Stimulated activated naive B cell treated with anti-CD40 and anti-IgM and Interleukin-4, amounts not matched to agents 10 μg/mL and 1 μg/mL and 100 μg/mL, for 72 hours (primary cell): ENCODE results near the gene PML.

Source experiments
- ATAC-seq, 2 donors: fragments of 150-1000 bp; cut with Tn5 transposase; replicated peaks; 2 replicates each; pipeline ENCODE4 v1.10.0; 2021; ENCODE audit warnings: moderate library complexity in 1 of 2
- DNase-seq: peaks from one replicate; pipeline ENCODE4 v3.0.0; 2021
- H3K27ac Mint-ChIP-seq: one replicate; pipeline ENCODE4 v1.8.0; 2022; ENCODE audit warnings: mild to moderate bottlenecking, mixed read lengths
- H3K27me3 Mint-ChIP-seq, 2 donors: one replicate each; pipeline ENCODE4 v1.8.0; 2022; ENCODE audit warnings: mixed read lengths in 2 of 2
- H3K36me3 Mint-ChIP-seq, 2 donors: one replicate each; pipeline ENCODE4 v1.8.0; 2022; ENCODE audit warnings: mixed read lengths in 2 of 2, mild to moderate bottlenecking in 1 of 2
- H3K4me1 Mint-ChIP-seq, 2 donors: one replicate each; pipeline ENCODE4 v1.8.0; 2022; ENCODE audit warnings: mixed read lengths in 2 of 2, mild to moderate bottlenecking in 1 of 2
- H3K4me3 Mint-ChIP-seq, 2 donors: one replicate each; pipeline ENCODE4 v1.8.0; 2022; ENCODE audit warnings: mild to moderate bottlenecking in 2 of 2, mixed read lengths in 2 of 2, moderate library complexity in 1 of 2
- H3K9me3 Mint-ChIP-seq, 2 donors: one replicate each; pipeline ENCODE4 v1.8.0; 2022; ENCODE audit warnings: mixed read lengths in 2 of 2, mild to moderate bottlenecking in 1 of 2

Gene PML, protein sequence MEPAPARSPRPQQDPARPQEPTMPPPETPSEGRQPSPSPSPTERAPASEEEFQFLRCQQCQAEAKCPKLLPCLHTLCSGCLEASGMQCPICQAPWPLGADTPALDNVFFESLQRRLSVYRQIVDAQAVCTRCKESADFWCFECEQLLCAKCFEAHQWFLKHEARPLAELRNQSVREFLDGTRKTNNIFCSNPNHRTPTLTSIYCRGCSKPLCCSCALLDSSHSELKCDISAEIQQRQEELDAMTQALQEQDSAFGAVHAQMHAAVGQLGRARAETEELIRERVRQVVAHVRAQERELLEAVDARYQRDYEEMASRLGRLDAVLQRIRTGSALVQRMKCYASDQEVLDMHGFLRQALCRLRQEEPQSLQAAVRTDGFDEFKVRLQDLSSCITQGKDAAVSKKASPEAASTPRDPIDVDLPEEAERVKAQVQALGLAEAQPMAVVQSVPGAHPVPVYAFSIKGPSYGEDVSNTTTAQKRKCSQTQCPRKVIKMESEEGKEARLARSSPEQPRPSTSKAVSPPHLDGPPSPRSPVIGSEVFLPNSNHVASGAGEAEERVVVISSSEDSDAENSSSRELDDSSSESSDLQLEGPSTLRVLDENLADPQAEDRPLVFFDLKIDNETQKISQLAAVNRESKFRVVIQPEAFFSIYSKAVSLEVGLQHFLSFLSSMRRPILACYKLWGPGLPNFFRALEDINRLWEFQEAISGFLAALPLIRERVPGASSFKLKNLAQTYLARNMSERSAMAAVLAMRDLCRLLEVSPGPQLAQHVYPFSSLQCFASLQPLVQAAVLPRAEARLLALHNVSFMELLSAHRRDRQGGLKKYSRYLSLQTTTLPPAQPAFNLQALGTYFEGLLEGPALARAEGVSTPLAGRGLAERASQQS

GRCh38 chr15:73994413-73994883 lies at the start of gene PML:
Gene PML (plus strand): TSS chr15:73994716. CDS start chr15:73994813, 97 bp downstream.
- ATAC-seq (peak; percentile 88 to 89), DNase-seq (peak; percentile 95)
- Mint-ChIP-seq H3K27me3 (no peaks in the 10 kb centered on the region), H3K9me3 (no peaks in the 10 kb centered on the region), H3K36me3 (peaks cover 8 to 17% of the 10 kb centered on the region in 2 donors), H3K27ac (peak within 1 kb of the TSS; percentile 97), H3K4me3 (peak within 1 kb of the TSS; percentile 99 to 100), H3K4me1 (peaks cover 43 to 73% of the 10 kb centered on the region in 2 donors)

DNA sequence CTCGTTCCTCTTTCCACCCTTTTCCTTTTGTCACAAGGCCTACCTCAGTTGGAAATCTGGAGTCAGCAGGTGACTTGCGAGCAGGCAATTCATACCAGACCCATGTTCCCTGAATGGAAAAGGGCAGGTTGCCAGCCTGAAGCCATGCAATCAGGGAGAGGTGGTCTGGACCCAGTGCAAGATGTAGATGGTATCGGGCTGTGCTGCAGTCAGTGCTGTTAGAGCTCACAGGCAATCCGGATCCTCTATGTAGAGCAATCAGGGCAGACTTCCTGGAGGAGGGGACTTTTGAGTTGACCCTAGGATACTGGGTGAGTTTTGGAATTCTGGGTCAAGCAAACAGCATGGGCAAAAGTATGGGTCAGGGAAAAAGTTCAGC lies 49.4 kb upstream of the PML start:
- no peak overlapping the region for H3K27ac Mint-ChIP-seq
- H3K9me3 Mint-ChIP-seq = no peaks in the 10 kb centered on the region
- H3K4me3 Mint-ChIP-seq = no peak overlapping the region
- no peak for ATAC-seq
- peaks cover 14 to 27% of the 10 kb centered on the region in 2 donors for H3K27me3 Mint-ChIP-seq
- peaks cover 4 to 15% of the 10 kb centered on the region in 2 donors for H3K4me1 Mint-ChIP-seq
- no peak for DNase-seq
- no peaks in the 10 kb centered on the region for H3K36me3 Mint-ChIP-seq

GRCh38 chr15:73946046-73946721 lies 48.3 kb upstream of the PML start:
- no peak for DNase-seq
- Mint-ChIP-seq H3K27me3 (peaks cover 14 to 33% of the 10 kb centered on the region in 2 donors), H3K36me3 (no peaks in the 10 kb centered on the region), H3K4me3 (no peak overlapping the region), H3K27ac (no peak overlapping the region), H3K4me1 (peaks cover 12 to 24% of the 10 kb centered on the region in 2 donors), H3K9me3 (no peaks in the 10 kb centered on the region)
- ATAC-seq = no peak

DNA sequence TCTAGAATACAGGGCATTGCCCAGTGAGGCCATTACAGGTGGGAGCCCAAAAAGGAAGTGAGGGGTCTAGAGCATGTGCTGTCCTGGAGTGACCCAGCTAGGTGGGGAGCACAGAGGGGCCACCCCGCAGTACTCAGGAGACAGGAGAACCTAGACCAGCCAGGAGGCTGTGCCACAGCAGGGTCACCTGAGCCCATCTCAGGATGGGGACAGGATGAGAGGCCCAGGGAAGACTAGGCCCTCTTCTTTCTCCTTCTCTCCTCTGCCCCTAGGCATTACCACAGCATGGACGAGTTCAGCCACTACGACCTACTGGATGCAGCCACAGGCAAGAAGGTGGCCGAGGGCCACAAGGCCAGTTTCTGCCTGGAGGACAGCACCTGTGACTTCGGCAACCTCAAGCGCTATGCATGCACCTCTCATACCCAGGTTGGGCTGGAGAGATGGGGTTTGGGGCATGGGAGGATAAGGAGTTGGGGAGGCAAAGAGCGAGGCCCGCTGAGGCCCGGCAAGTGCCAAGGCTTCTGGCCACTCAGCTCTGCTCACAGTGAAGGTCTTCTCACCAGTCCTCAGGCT lies 47.6 kb upstream of the PML start:
- peaks cover 10 to 23% of the 10 kb centered on the region in 2 donors for H3K4me1 Mint-ChIP-seq
- no peak overlapping the region for H3K27ac Mint-ChIP-seq
- H3K36me3 Mint-ChIP-seq = no peaks in the 10 kb centered on the region

DNA sequence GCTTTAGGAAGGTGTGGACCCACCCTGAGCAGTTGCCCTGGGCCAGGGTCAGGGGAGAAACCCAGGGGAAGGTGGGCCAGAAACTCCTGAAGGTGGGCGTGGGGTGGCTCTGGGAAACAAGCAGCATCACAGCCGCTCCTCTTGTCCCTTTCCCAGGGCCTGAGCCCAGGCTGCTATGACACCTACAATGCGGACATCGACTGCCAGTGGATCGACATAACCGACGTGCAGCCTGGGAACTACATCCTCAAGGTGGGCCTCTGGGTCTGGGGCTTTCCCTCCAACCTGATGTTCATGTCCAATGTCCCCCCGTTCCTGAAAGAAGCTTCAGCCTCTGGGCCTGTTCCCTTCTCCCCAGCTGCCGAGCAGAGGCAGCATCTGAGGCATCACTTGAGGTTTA lies 46.9 kb upstream of the PML start:
- DNase-seq = no peak
- no peak for ATAC-seq
- Mint-ChIP-seq H3K27ac (no peak overlapping the region), H3K4me3 (no peak overlapping the region), H3K36me3 (no peaks in the 10 kb centered on the region), H3K9me3 (no peaks in the 10 kb centered on the region), H3K27me3 (peaks cover 14 to 31% of the 10 kb centered on the region in 2 donors), H3K4me1 (peaks cover 9 to 22% of the 10 kb centered on the region in 2 donors)

More for the DNA sequence above, 47.6 kb upstream of the PML start:
- Mint-ChIP-seq H3K27me3 (peaks cover 14 to 33% of the 10 kb centered on the region in 2 donors), H3K4me3 (no peak overlapping the region), H3K9me3 (no peaks in the 10 kb centered on the region)
- ATAC-seq (no peak), DNase-seq (no peak)

GRCh38 chr15:73948396-73948795 lies 46.1 kb upstream of the PML start:
- Mint-ChIP-seq H3K27me3 (peaks cover 14 to 30% of the 10 kb centered on the region in 2 donors), H3K4me1 (peaks cover 9 to 22% of the 10 kb centered on the region in 2 donors), H3K27ac (no peak overlapping the region), H3K4me3 (no peak overlapping the region), H3K9me3 (no peaks in the 10 kb centered on the region), H3K36me3 (no peaks in the 10 kb centered on the region)
- DNase-seq (no peak), ATAC-seq (no peak)

DNA sequence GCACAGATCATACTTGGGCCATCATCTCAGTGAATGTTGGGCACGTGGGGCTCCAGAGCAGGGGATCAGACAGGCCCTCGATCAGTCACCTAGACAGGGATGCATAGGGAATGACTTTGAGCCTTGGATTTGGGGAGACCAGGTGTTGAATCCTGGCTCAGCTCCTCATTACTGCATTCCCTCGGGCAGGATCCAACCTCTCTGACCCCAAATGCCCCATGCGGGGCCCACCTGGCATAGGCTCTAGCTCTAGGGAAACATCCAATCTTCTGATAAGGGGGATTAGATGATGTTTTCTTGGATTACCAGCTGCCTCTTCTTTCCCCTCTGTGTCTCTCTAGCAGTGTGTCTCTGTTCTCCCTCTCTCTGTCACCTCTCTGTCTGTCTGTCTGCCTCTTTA lies 45.5 kb upstream of the PML start:
- peaks cover 9 to 22% of the 10 kb centered on the region in 2 donors for H3K4me1 Mint-ChIP-seq

DNA sequence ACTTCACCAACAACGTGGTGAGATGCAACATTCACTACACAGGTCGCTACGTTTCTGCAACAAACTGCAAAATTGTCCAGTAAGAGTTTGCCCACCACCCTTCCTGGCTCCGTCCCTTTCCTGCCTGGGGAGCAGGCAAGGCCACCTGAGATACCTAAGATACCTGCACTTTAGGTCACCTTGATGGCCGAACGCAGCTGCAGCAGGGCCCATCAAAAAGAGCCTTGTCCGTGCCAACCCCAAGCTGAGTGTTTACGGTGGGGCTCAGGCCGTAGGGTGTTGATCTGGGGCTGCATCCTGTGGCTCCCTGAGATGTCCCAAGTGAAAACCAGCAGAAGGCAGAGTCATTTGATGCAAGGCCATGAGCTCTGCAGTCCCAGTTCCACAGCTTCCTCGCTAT lies 45.0 kb upstream of the PML start:
- ATAC-seq (no peak), DNase-seq (no peak)
- Mint-ChIP-seq H3K36me3 (no peaks in the 10 kb centered on the region), H3K4me1 (peaks cover 9 to 22% of the 10 kb centered on the region in 2 donors), H3K4me3 (no peak overlapping the region), H3K27me3 (peaks cover 16 to 38% of the 10 kb centered on the region in 2 donors), H3K9me3 (no peaks in the 10 kb centered on the region), H3K27ac (no peak overlapping the region)

More for the DNA sequence above, 45.5 kb upstream of the PML start:
- Mint-ChIP-seq H3K27me3 (peaks cover 19 to 36% of the 10 kb centered on the region in 2 donors), H3K27ac (no peak overlapping the region), H3K9me3 (no peaks in the 10 kb centered on the region), H3K36me3 (no peaks in the 10 kb centered on the region), H3K4me3 (no peak overlapping the region)
- ATAC-seq (no peak), DNase-seq (no peak)

GRCh38 chr15:73950479-73950830 lies 44.1 kb upstream of the PML start:
- Mint-ChIP-seq H3K4me1 (peaks cover 9 to 22% of the 10 kb centered on the region in 2 donors), H3K9me3 (no peaks in the 10 kb centered on the region), H3K36me3 (no peaks in the 10 kb centered on the region), H3K27ac (no peak overlapping the region), H3K4me3 (no peak overlapping the region), H3K27me3 (peaks cover 15 to 34% of the 10 kb centered on the region in 2 donors)
- DNase-seq = no peak
- ATAC-seq = peak; percentile 7 to 15

- peak; percentile 82 to 88 for ATAC-seq
- Mint-ChIP-seq H3K9me3 (no peaks in the 10 kb centered on the region), H3K4me3 (peak overlapping the region in 1 of 2 donors; percentile 20)
Observed at GRCh38 chr15:73950831-73951561, 43.5 kb upstream of the PML start.

GRCh38 chr15:73951601-73952000 lies 42.9 kb upstream of the PML start:
- Mint-ChIP-seq H3K36me3 (no peaks in the 10 kb centered on the region), H3K27ac (no peak overlapping the region), H3K4me3 (no peak overlapping the region), H3K9me3 (no peaks in the 10 kb centered on the region), H3K27me3 (peaks cover 13 to 37% of the 10 kb centered on the region in 2 donors), H3K4me1 (peaks cover 9 to 13% of the 10 kb centered on the region in 2 donors)
- ATAC-seq (no peak), DNase-seq (no peak)

More at GRCh38 chr15:73950831-73951561, 43.5 kb upstream of the PML start:
- H3K27me3 Mint-ChIP-seq = peaks cover 16 to 37% of the 10 kb centered on the region in 2 donors
- peaks cover 9 to 19% of the 10 kb centered on the region in 2 donors for H3K4me1 Mint-ChIP-seq
- DNase-seq = peak; percentile 34
- no peak overlapping the region for H3K27ac Mint-ChIP-seq
- H3K36me3 Mint-ChIP-seq = no peaks in the 10 kb centered on the region

- Mint-ChIP-seq H3K4me3 (no peak overlapping the region), H3K36me3 (no peaks in the 10 kb centered on the region), H3K4me1 (peaks cover 10 to 12% of the 10 kb centered on the region in 2 donors), H3K9me3 (no peaks in the 10 kb centered on the region), H3K27ac (no peak overlapping the region), H3K27me3 (peaks cover 18 to 42% of the 10 kb centered on the region in 2 donors)
- no peak for DNase-seq
- ATAC-seq = no peak
Observed at GRCh38 chr15:73952171-73952912, 42.2 kb upstream of the PML start.
